Cardiac fibroblast (primary cell): ENCODE measurements around the gene URM1.

Experiments used
- DNase-seq, 2 donors: peaks; one replicate each; pipeline versions ENCODE4 v3.0.0 to v3.0.0-alpha.2; 2010; ENCODE audit warnings: low read depth in 2 of 2
- H3K4me3 ChIP-seq, 2 donors: replicated peaks in 1 of 2; 1 replicate in 1 of 2; 2 replicates in 1 of 2; pipeline ENCODE4 v1.5.1; 2011; ENCODE audit warnings: low read depth in 2 of 2, low read length in 2 of 2, mild to moderate bottlenecking in 2 of 2, moderate library complexity in 1 of 2
- TF ChIP-seq, protein P1 (sequence below): IDR thresholded peaks from one replicate; pipeline ENCODE4 v1.5.1; 2011; ENCODE audit warnings: low read depth, mild to moderate bottlenecking, low read length, inconsistent platforms

Gene URM1

DNA sequence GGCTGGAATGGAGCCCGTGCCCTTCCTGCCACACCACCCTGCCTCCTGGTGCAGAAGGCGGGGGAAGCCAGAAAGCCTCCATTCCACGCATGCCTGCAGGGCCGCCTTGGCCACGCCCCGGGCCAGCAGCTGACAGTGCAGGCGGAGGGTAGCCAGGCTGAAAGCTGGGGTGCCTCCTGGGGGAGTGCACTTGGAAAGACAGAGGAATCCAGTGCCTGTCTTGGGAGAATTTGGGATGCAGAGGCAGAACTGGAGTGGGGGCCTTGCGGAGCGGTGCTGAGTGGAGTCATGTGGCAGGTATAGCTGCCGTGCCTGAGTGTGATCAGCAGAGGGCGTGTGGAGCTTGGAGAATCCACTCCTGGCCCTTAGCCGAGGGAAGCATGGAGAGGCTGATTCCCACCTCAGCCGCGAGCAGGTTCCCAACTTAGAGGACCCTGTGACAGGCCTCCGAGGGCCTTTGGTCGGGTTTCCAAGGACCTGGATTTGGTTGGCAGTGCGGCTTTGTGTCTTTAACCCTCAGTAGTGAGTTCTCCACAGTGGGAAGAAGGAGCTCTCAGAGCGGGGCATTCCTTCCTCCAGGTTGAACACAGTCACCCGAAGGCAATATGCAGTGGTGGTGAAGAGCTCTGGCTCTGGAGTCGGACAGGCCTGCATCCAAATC lies 9.1 kb upstream of the URM1 start:
- H3K4me3 ChIP-seq = peak overlapping the region; percentile 43 to 57
- TF ChIP-seq, protein P1, sequence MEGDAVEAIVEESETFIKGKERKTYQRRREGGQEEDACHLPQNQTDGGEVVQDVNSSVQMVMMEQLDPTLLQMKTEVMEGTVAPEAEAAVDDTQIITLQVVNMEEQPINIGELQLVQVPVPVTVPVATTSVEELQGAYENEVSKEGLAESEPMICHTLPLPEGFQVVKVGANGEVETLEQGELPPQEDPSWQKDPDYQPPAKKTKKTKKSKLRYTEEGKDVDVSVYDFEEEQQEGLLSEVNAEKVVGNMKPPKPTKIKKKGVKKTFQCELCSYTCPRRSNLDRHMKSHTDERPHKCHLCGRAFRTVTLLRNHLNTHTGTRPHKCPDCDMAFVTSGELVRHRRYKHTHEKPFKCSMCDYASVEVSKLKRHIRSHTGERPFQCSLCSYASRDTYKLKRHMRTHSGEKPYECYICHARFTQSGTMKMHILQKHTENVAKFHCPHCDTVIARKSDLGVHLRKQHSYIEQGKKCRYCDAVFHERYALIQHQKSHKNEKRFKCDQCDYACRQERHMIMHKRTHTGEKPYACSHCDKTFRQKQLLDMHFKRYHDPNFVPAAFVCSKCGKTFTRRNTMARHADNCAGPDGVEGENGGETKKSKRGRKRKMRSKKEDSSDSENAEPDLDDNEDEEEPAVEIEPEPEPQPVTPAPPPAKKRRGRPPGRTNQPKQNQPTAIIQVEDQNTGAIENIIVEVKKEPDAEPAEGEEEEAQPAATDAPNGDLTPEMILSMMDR = peak; percentile 88
- peak; percentile 83 to 91 for DNase-seq

DNA sequence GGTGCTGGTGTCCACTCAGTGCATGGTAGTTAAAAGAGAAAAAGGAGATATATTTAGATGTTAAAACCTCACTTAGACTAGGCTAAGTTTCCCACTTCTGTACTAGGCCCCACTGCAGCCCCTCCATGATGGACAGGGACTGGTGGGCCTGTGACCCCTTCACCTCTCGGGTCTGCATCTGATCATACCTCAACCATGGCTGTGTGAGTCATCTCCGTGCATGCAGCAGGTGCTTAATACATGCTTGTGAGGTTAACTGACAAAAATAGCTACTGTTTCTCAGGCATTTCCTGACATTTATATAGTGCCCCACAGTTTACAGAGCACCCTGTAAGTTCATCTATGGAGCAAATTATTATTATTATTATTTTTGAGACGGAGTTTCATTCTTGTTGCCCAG lies 8.4 kb upstream of the URM1 start:
- TF ChIP-seq, protein P1 = no peak
- H3K4me3 ChIP-seq = no peak overlapping the region
- DNase-seq = no peak

DNA sequence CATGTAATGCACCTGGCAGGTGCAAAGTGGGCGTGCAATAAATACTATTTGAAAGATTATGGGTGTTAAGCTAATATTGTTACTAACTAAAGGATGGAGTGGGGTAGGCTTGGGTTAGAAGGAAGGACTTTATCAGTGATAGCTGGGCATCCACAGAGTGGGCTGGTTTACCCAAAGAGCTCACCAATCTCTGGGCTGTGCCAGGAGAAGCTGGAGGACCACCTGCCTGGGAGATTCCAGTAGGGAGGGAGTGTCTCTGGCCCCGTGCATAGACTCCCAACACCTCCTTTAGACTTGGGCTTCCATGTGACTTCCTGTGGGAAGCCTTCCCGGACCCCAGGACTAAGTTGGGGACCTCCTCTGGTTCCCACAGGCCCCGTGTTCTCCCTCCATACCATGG lies 5.6 kb upstream of the URM1 start:
- TF ChIP-seq, protein P1 = no peak
- no peak overlapping the region for H3K4me3 ChIP-seq
- DNase-seq = no peak

DNA sequence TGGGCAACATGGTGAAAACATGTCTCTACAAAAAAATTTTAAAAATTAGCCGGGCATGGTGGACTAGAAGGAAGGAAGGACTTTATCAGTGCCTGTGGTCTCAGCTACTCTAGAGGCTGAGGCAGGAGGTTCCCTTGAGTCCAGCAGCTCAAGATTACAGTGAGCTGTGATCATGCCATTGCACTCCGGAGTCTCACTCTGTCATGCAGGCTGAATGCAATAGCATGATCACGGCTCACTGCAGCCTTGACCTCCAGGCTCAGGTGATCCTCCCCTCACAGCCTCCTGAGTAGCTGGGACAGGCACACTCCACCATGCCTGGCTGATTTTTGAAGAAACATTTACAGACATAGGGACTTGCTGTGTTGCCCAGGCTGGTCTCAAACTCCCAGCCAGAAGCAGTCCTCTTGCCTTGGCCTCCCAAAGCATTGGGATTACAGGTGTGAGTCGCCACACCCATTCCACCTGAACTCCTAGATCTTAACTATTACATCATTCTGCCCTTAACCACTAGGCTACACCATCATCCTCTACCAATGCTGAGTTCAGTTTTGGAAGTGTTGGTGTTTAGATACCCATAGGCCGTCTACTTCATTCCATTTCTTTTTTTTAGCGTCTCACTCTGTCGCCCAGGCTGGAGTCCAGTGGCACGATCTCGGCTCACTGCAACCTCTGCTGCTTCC lies 2.0 kb upstream of the URM1 start:
- H3K4me3 ChIP-seq = no peak overlapping the region
- DNase-seq = no peak
- TF ChIP-seq, protein P1 = no peak

DNA sequence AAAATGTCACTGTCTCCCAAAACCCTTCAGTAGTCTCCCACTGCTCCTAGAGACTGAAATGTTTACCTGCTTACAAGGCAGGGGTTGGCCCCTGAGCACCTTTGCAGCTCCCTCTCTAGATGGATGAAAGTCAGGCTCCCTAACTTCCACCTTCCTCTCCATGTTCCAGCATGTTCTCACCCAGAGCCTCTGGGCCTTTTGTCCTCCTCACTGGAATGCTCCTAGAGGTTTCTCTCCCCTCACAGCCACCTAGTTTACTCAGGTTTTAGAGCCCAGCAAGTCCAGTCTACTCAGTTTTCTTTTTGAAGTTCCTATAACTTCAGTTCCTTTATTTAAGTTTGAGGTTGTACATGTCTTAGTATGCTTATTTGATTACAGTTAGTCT lies 815 bp upstream of the URM1 start:
- DNase-seq = no peak
- TF ChIP-seq, protein P1 = no peak
- H3K4me3 ChIP-seq = peak overlapping the region; percentile 82 to 97

DNA sequence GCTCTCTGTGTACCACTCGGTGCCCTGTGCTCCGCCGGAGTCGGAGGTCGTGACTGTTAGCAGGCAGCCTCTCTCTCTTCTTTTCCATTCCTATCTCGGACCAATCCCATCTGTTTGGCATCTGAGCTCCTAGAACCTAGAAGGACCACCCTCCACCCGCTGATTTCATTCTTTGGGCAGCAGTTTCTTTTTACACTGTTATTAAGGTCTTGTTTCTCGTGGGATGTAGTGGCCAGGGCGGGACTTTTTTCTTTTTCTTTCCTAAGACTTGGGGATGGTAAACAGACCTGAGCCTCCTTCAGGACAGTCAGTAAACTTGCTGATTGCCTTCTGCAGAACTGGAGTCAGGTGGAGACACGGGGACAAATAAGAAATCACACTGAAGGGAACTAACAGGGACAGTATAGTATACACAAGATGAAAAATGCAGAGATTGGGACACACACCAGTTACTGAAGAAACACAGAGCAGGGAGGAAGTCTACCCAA lies 500 bp downstream of the URM1 start:
- peak in 1 of 2 donors; percentile 24 for DNase-seq
- TF ChIP-seq, protein P1 = no peak
- H3K4me3 ChIP-seq = peak overlapping the region; percentile 82 to 97
